ENCODE data around the gene REST. TPM values are rescaled to one million over a fixed set of nuclear protein-coding genes. Genes with fewer than 3 reads are reported as not detected.
A peak's percentile ranks its signal among the peaks of the same experiment; 100 is the strongest.

Gene REST
- polyA plus RNA-seq, 3 donors, result 47.5 to 58.7 (median 53.3) TPM

DNA sequence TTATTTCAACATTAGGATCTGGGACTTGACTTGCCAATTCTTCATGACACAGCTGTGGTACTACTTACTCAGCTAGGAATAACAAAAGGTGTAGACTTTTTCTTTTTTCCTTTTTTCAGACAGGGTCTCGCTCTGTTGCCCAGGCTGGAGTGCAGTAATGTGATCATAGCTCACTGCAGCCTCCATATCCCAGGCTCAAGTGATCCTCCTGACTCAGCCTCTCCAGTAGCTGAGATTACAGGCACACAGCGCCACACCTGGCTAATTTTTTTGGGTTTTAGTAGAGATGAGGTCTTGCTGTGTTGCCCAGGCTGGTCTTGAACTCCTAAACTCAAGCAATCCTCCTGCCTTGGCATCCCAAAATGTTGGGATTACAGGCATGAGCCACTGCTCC lies 53.4 kb downstream of the REST start:
- no peak for DNase-seq (ENCODE audit: extremely low read depth in 1 of 11, low read depth in 9 of 11, low spot score in 4 of 11)

DNA sequence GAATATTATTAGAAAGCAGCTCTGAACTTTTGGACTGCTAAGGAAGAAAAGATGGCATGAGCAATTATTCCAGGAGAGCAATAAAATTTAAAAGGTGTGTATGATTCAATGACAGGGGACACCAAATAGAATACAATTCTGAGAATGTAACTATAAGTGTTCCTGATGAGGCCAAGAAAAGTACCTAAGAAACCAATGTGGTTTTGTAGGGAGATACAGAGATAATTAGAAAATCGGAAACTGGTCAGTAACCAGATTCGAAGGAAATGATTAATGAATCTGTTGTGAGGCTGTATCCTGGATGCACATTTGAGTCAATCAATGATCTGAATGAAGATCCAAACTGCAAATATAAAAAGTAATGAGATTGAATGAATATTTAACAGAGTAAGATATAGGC lies 63.7 kb downstream of the REST start:
- DNase-seq (ENCODE audit: extremely low read depth in 1 of 11, low read depth in 9 of 11, low spot score in 4 of 11), result no peak

DNA sequence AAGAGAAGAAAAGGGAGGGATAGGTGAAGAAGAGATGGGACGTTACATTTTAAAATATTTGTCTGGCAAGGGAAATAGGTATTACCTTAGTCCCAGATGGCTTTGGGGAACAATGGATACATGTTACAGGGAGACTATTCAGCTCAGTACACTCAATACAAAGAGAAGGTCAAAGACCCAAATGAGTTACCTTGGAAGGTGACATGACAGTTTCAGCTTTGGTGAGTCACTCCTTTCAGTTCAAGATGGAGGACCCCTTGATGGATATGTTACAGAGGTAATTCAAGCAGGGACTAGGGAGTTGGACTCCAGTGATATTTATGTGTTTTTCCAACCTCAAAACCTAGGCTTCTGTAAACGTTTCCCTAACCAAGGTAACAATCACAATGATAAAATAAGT lies 64.7 kb downstream of the REST start:
- DNase-seq (ENCODE audit: extremely low read depth in 1 of 11, low read depth in 9 of 11, low spot score in 4 of 11), result no peak

DNA sequence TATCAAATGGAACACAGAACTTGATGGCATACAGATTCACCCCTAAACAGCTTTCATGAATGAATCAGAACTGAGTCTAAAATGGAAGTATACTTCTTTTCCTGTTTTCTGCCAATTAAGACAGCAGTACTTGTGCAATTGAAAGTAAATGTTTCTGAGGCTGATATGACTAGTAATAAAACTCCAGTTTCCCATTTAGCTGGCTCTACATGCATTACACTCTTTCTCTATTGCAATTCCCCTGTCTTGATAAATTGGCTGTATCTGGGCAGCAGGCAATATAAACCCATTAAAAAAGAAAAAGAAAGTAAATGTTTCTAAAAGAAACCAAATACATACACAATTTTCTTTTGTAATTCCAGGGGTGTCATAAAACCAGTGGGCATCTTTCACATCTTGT lies 65.1 kb downstream of the REST start:
- DNase-seq (ENCODE audit: extremely low read depth in 1 of 11, low read depth in 9 of 11, low spot score in 4 of 11), result no peak

DNA sequence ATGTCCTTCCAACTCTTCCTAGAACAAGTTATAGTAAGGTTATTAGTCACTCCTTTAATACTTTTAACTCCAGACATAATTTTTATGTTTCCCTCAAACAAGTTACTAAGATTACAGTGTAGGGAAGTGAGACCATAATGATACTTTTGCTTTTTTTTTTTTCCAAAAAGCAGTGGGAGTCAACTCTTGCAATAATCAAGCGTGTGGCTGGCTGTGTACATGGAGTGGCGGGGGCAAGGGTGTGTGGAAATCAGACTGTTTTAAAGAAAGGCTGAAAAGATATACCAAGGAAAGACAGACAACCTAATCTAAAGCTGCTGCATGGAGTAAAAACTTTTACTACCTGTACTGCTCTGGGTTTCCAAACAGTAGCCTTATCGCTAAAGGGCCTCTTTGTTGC lies 65.6 kb downstream of the REST start:
- DNase-seq (ENCODE audit: extremely low read depth in 1 of 11, low read depth in 9 of 11, low spot score in 4 of 11), result no peak

DNA sequence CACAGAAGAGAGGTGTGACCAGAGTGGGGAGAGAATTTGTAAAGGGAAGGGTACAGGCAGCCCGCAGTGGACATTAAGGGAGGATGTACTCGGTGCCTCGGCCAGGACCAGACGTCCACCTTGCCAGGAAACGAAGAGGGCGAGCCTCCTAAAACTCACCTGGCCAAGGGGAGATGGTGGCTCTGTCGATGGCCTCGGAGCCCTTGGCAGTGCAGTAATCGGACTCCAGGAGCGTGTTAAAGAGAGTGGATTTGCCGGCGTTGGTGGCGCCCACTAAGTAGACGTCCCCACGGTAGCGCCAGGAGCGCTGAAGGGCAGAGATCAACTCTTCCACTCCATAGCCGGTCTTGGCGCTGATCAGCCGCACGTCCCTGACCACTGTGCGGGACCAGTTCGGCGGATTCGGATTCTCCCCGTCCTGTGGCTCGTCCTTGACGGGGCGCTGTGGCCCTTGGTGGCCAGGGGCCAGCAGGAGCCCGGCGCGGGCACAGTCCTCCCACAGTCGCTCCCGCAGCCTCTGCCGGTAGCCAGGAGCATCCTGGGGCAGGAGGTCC lies 68.7 kb downstream of the REST start:
- DNase-seq (ENCODE audit: extremely low read depth in 1 of 11, low read depth in 9 of 11, low spot score in 4 of 11), result no peak

DNA sequence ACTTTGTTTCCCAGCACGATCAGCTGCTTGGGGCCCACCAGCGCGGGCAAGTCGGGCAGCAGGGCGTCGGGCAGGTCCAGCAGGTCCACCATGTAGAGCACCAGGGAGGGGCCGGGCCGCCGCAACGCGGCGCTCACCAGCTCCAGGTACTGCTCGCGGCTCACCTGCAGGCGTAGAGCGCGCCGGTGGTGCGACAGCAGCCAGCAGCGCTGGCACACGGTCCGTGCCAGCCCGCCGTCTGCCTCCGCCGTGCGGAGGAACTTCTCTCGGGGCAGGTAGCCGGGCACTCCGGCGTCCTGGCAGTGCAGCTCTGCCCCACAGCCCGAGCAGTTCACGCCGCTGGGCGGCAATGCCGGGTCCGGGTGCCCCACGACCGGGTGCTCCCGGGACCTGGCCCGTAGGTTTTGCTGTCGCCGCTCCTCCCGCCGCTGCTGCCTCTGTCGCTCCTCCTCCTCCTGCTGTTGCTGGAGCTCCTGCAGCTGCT lies 69.2 kb downstream of the REST start:
- DNase-seq (ENCODE audit: extremely low read depth in 1 of 11, low read depth in 9 of 11, low spot score in 4 of 11), result no peak

DNA sequence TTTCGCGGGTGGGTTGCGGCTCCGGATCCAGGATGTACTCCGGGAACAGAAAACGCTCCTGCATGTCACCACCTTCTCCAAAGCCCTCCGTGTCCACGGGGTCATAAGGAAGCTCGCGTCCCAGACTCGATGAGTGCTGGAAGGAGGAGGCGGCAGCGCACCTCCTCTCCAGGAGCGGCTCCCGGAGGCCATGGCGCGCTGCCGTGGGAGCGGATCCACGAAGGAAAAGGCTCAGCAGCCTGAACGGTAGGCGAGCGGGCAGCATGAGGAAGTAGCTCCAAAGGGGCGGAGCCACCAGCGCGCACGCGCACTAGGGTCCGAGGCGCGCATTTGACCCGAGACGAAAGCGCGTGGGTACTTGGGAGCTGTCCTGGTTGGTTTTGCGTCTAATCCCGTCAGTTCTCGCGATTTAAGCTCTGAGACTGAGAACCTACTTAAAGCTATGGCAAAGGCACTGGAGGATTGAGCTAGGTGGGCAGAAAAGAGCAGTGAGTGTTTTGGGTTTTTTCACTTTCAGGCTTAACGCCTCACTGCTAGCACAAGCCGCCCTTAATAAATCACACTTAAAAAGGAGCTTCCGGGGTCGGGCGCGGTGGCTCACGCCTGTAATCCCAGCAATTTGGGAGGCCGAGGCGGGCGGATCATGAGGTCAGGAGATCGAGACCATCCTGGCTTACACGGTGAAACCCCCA lies 69.8 kb downstream of the REST start, which contains the start of gene NOA1:
TSS of gene NOA1 (minus strand) at position 286 of the 692 bp plus-strand sequence. CDS start at position 265, 21 bp downstream.
- DNase-seq (ENCODE audit: extremely low read depth in 1 of 11, low read depth in 9 of 11, low spot score in 4 of 11), result peak; percentile 98 to 100 (median 99)

DNA sequence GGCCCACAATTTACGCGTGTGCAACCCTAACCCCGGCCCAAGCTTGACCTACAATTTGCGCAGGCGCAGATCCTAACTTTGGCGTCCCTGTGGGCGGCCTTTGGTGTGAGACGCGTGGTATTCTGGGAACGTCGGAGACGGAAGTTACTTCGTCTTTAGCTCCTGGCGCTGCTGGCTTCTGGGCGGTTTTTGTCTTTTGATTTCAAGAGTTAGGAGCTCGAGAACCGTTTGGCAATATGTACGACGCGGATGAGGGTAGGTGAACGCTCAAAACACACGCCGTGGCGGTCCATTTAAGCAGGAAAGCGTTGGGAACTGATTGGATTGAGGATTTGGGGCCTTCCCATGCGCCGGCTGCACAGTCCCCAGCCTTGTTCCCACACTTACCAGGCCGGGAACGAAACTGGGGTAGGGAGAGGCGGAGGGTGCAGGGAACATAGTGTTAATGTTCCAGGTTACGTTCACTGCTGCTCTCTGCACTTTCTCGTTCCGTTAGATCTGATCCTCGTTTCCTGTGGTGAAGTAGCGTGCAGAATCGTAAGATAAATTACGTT lies 71.1 kb downstream of the REST start, which contains the start of gene POLR2B:
TSS of gene POLR2B (plus strand) at position 147 of the 554 bp plus-strand sequence. CDS start at position 237, 90 bp downstream.
- peak; percentile 81 to 94 (median 87) for DNase-seq (ENCODE audit: extremely low read depth in 1 of 11, low read depth in 9 of 11, low spot score in 4 of 11)

DNA sequence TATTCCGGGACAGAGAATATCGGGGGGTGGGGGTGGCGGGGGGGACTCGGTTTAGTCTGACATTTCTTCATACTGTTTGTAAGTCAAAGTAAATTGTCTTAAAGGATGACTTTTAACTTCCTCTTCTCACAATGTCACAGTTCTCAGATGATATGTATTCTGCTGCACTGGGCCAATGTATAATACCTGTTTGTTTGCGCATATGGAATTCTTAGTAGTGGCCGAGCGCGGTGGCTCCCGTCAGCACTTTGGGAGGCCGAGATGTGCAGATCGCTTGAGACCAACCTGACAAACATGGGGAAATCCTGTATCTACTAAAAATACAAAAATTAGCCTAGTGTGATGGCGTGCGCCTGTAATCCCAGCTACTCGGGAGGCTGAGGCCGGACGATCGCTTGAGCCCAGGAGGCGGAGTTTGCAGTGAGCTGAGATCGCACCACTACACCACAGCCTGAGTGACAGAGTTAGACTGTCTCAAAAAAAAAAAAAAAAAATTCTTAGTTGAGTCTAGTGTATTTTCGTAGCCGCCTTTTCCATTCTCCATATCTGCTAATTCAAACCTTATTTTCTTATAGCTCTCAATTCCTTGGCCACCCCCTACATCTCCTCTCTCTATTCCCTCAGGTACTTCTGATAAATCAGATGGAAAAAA lies 71.8 kb downstream of the REST start:
- no peak for DNase-seq (ENCODE audit: extremely low read depth in 1 of 11, low read depth in 9 of 11, low spot score in 4 of 11)

DNA sequence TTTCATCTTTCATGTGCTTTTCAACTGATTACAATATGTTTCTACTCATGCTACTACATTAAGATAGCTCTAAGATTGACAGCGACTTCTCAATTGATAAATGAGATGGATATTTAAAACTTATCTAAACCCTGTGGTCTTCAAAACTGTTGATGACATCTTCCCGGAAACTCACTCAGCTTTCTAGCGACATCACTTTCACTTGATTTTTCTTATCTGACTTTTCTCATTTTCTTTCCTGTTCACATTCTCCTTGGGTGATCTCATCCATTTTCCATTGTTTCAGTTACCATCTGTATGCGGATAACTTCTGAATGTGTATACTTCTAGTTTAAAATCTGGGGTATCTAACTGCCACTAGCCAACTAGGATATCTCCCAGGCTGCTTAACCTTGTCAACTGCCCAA lies 74.1 kb downstream of the REST start:
- no peak for DNase-seq (ENCODE audit: extremely low read depth in 1 of 11, low read depth in 9 of 11, low spot score in 4 of 11)

DNA sequence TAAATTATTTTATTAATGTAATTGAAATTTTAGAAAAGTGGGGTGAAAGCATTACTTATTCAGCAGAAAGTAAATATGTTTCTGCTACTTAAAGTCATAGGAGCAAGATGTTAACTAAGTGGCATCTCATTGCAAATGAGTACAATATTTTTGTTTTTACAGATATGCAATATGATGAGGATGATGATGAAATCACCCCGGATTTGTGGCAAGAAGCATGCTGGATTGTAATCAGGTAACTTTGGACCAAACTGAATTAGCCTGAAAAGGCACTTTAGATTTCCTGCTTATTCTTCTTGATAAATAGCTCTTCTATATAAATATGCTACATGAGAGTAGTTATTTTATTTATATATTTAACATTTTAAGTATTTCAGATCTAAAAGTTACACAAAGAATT lies 78.5 kb downstream of the REST start:
- no peak for DNase-seq (ENCODE audit: extremely low read depth in 1 of 11, low read depth in 9 of 11, low spot score in 4 of 11)

DNA sequence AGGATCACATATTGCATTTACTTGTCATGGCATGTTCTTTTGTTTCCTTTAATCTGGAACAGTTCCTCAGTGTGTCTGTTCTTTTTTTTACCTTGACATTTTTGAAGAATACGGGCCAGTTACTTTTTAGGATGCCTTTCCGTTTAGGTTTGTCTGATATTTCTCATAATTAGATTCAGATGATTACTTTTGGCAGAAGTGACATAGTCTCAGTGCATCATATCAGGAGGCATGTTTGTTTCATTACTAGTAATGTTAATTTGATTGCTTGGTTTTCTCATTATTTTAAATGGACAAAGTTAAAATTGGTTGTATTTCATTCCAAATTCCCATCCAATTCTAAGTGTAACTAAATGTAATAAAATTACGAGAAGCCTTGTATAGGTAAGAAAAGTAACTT lies 79.3 kb downstream of the REST start:
- no peak for DNase-seq (ENCODE audit: extremely low read depth in 1 of 11, low read depth in 9 of 11, low spot score in 4 of 11)

DNA sequence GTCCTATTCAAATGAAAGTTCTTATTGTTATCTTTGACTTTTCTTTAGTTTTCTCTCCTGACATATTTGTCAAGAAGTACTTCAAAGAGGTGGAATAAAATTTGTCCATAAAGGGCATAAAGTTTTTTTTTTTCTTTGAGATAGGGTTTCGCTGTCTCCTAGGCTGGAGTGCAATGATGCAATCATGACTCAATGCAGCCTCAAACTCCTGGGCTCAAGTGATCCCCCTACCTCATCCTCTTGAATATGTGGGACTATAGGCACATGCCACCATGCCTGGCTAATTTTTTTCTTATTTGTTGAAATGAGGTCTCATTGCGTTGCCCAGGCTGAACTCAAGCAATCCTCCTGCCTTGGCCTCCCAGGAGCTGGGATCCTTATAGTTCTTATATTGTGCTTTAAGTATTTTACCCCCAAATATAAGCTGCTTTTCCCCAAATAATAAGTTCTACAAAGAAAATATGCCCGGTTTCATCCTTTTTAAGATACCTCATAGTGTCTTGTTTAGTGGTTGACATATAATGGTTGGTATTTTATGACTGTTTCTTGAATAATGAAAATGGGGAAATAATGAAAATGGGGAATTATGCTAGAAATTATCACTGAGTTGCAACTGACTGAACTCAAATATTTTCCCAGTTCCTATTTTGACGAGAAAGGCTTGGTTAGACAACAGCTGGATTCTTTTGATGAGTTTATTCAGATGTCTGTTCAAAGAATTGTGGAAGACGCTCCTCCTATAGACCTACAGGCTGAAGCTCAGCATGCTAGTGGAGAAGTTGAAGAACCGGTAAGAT lies 82.6 kb downstream of the REST start:
- no peak for DNase-seq (ENCODE audit: extremely low read depth in 1 of 11, low read depth in 9 of 11, low spot score in 4 of 11)

DNA sequence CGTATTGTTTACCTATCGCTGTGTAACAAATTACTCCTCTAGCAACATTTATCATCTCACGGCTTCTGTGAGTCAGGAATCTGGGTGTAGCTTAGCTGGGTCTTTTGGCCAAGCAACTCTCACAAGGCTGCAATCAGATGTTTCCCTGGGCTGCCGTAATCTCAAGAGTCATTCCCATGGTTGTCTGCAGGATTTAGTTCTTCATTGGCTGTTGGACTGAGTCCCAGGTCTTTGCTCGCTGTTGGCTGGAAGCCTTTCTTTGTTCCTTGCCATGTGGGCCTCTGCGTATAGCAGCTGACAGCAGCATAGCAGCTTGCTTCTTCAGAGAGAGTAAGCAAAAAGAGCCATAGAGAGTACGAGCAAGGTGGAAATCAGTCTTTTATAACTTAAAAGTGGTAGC lies 87.8 kb downstream of the REST start:
- no peak for DNase-seq (ENCODE audit: extremely low read depth in 1 of 11, low read depth in 9 of 11, low spot score in 4 of 11)

DNA sequence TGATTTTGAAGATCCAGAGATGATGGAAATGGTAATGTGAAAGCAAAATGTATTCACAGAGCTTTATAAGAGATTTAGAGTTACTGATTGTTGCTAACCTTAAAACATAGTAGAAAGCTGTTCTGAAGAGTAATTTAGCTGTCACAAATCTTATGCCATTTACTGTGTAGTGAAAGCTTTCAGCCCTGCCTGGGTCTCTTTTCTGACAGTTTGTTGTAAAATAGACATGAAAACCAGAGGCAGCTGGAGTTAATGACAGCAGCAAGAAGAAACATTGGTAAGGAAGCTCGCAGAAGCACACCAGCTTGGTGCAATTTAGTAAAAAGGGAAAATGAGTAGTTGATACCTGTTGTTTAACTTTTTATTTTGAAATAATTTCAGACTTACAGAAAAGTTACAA lies 92.1 kb downstream of the REST start:
- no peak for DNase-seq (ENCODE audit: extremely low read depth in 1 of 11, low read depth in 9 of 11, low spot score in 4 of 11)

DNA sequence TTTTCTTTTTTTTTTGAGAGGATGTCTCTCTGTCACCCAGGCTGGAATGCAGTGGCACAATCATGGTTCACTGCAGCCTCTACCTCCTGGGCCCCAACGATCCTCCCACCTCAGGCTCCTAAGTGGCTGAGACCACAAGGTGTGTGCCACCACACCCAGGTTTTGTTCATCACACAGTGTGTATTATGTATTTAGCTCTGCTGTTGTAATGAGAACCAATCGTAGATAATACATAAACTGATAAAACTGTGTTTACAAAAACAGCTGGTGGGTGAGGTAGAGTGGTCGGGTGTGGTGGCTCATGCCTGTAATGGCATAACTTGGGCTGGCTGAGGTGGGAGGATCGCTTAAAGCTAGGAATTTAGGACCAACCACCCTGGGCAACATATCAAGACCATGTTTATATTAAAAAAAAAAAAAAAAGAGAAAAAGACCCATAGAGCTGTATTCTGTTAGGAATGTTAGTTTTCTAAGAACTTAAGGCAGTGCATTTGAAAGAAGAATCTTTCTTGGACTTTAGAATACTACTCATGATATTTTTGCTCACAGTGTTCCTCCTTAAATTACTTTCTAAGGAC lies 105.9 kb downstream of the REST start:
- no peak for DNase-seq (ENCODE audit: extremely low read depth in 1 of 11, low read depth in 9 of 11, low spot score in 4 of 11)
